ENCODE measurements around the gene CCDC78. TPM values are rescaled to one million over a fixed set of nuclear protein-coding genes. Genes with fewer than 3 reads are reported as not detected.

Gene CCDC78
- total and polyA plus RNA-seq, 2 of the 13 experiments (the other 11 are each of a cell fraction or from before 2014, with no cell fraction given) = 0.53 to 1.5 TPM

GRCh38 chr16:679814-680624, 46.2 kb downstream of the CCDC78 start, which contains the start of gene STUB1 (continued):
- TF ChIP-seq ETV5 (CRISPR knock-in tag; IDR thresholded peaks at IDR 0.05; ENCODE audit: borderline replicate concordance) = peak; percentile 47
- no peak for TF ChIP-seq CHCHD3 (CRISPR knock-in tag; IDR thresholded peaks at IDR 0.05)
- TF ChIP-seq E2F2 (CRISPR knock-in tag; IDR thresholded peaks at IDR 0.05; ENCODE audit: borderline replicate concordance) = no peak
- peak; percentile 95 for TF ChIP-seq GABPA (IDR thresholded peaks at IDR 0.05; ENCODE audit: low read depth, low read length)
- TF ChIP-seq GABPA (CRISPR knock-in tag; IDR thresholded peaks at IDR 0.05; ENCODE audit: low read depth) = peak; percentile 61; the same call in 1 of the 2 replicates
- peak; percentile 34; the same call in 1 of the 2 replicates for TF ChIP-seq BHLHE40 (IDR thresholded peaks at IDR 0.05; ENCODE audit: low read length)
- no peak for TF ChIP-seq ZBTB1 (CRISPR knock-in tag; IDR thresholded peaks at IDR 0.05; ENCODE audit: borderline replicate concordance)
- no peak for TF ChIP-seq JUND (CRISPR knock-in tag; IDR thresholded peaks at IDR 0.05)
- no peak for TF ChIP-seq PITX1 (CRISPR knock-in tag; IDR thresholded peaks at IDR 0.05)
- TF ChIP-seq ZNF567 (CRISPR knock-in tag; IDR thresholded peaks at IDR 0.05; ENCODE audit: borderline replicate concordance) = no peak
- TF ChIP-seq, protein P1, sequence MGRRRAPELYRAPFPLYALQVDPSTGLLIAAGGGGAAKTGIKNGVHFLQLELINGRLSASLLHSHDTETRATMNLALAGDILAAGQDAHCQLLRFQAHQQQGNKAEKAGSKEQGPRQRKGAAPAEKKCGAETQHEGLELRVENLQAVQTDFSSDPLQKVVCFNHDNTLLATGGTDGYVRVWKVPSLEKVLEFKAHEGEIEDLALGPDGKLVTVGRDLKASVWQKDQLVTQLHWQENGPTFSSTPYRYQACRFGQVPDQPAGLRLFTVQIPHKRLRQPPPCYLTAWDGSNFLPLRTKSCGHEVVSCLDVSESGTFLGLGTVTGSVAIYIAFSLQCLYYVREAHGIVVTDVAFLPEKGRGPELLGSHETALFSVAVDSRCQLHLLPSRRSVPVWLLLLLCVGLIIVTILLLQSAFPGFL (CRISPR knock-in tag; IDR thresholded peaks at IDR 0.05) = no peak
- TF ChIP-seq ZFP36 (IDR thresholded peaks at IDR 0.05; ENCODE audit: borderline replicate concordance, low read depth, low read length, partially characterized antibody) = no peak
- no peak; the same call in 1 of the 2 replicates for TF ChIP-seq ZNF501 (CRISPR knock-in tag; IDR thresholded peaks at IDR 0.05)
- TF ChIP-seq ATF6 (CRISPR knock-in tag; conservative IDR thresholded peaks at IDR 0.05) = no peak
- no peak for TF ChIP-seq SOX6 (IDR thresholded peaks at IDR 0.05)
- TF ChIP-seq SOX6 (CRISPR knock-in tag; IDR thresholded peaks at IDR 0.05) = 0 out of 2 replicates have a peak, but pooled peaks have one; percentile 23
- TF ChIP-seq SMAD9 (CRISPR knock-in tag; IDR thresholded peaks at IDR 0.05) = no peak
- TF ChIP-seq ZNF446 (CRISPR knock-in tag; IDR thresholded peaks at IDR 0.05) = peak; percentile 19; the same call in 1 of the 2 replicates
- peak; percentile 41 for TF ChIP-seq POLR2AphosphoS5 (IDR thresholded peaks at IDR 0.05; ENCODE audit: low read depth, low read length)
- TF ChIP-seq ZMAT5 (CRISPR knock-in tag; IDR thresholded peaks at IDR 0.05; ENCODE audit: borderline replicate concordance, low read depth) = no peak
- TF ChIP-seq RCOR2 (CRISPR knock-in tag; IDR thresholded peaks at IDR 0.05) = no peak
- peak; percentile 14 for TF ChIP-seq ASH2L (IDR thresholded peaks at IDR 0.05; ENCODE audit: insufficient read length, low read depth, low read length)
